Right hindlimb (tissue), 1 donor: ENCODE measurements around the gene CRTC3.

ENCODE experiments used
- DNase-seq: peaks from one replicate; pipeline ENCODE4 v3.0.0-alpha.2; 2018

CRTC3 gene

GRCh38 chr15:90596943-90597342, 67.2 kb downstream of the CRTC3 start:
- peak; percentile 34 for DNase-seq

GRCh38 chr15:90597577-90597976, 67.9 kb downstream of the CRTC3 start:
- no peak for DNase-seq

- no peak for DNase-seq
Measured at GRCh38 chr15:90598031-90598577, 68.4 kb downstream of the CRTC3 start.

- DNase-seq = no peak
Measured at GRCh38 chr15:90598679-90599078, 69.0 kb downstream of the CRTC3 start.

GRCh38 chr15:90599116-90599515, 69.4 kb downstream of the CRTC3 start:
- no peak for DNase-seq

GRCh38 chr15:90599644-90600043, 69.9 kb downstream of the CRTC3 start:
- DNase-seq = no peak

- DNase-seq = no peak
Measured at GRCh38 chr15:90600954-90601353, 71.2 kb downstream of the CRTC3 start.

GRCh38 chr15:90603893-90604292, 74.2 kb downstream of the CRTC3 start:
- DNase-seq = no peak

- no peak for DNase-seq
Measured at GRCh38 chr15:90606641-90607040, 76.9 kb downstream of the CRTC3 start.

GRCh38 chr15:90607361-90607760, 77.6 kb downstream of the CRTC3 start:
- DNase-seq = no peak

GRCh38 chr15:90609242-90610180, 79.8 kb downstream of the CRTC3 start:
- peak; percentile 53 for DNase-seq

- DNase-seq = no peak
Measured at GRCh38 chr15:90610190-90610589, 80.5 kb downstream of the CRTC3 start.

- DNase-seq = no peak
Measured at GRCh38 chr15:90611157-90611556, 81.4 kb downstream of the CRTC3 start.

GRCh38 chr15:90617171-90617570, 87.4 kb downstream of the CRTC3 start:
- DNase-seq = no peak

GRCh38 chr15:90617668-90618097, 88.0 kb downstream of the CRTC3 start:
- no peak for DNase-seq

- no peak for DNase-seq
Measured at GRCh38 chr15:90618330-90619125, 88.8 kb downstream of the CRTC3 start.

- DNase-seq = no peak
Measured at GRCh38 chr15:90619468-90619867, 89.7 kb downstream of the CRTC3 start.

- DNase-seq = no peak
Measured at GRCh38 chr15:90619939-90620338, 90.2 kb downstream of the CRTC3 start.

GRCh38 chr15:90620379-90621067, 90.8 kb downstream of the CRTC3 start:
- DNase-seq = no peak

GRCh38 chr15:90623854-90624253, 94.1 kb downstream of the CRTC3 start:
- no peak for DNase-seq

- DNase-seq = peak; percentile 44
Measured at GRCh38 chr15:90624278-90624981, 94.7 kb downstream of the CRTC3 start.

GRCh38 chr15:90625037-90625436, 95.3 kb downstream of the CRTC3 start:
- DNase-seq = no peak
